Peyer's patch (tissue), 4 donors: Measurements from ENCODE around the gene AASDH.

Experiments used
- POLR2A ChIP-seq, 2 donors: fragments of 450-650 bp; IDR thresholded peaks; one replicate each; pipeline ENCODE4 v1.5.1; 2017; ENCODE audit warnings: antibody characterized with exemption in 2 of 2, mild to moderate bottlenecking in 2 of 2, moderate library complexity in 2 of 2
- TF ChIP-seq, protein P1 (sequence below), 6 experiments: fragments of 450-650 bp in 4 of 6; fragments of 200-600 bp in 2 of 6; sonication (generic) in 1 of 6; IDR thresholded peaks; one replicate each; pipeline ENCODE4 v1.5.1; 2017 to 2019; ENCODE audit warnings: antibody characterized with exemption in 6 of 6, mild to moderate bottlenecking in 3 of 6, moderate library complexity in 1 of 6

DNA sequence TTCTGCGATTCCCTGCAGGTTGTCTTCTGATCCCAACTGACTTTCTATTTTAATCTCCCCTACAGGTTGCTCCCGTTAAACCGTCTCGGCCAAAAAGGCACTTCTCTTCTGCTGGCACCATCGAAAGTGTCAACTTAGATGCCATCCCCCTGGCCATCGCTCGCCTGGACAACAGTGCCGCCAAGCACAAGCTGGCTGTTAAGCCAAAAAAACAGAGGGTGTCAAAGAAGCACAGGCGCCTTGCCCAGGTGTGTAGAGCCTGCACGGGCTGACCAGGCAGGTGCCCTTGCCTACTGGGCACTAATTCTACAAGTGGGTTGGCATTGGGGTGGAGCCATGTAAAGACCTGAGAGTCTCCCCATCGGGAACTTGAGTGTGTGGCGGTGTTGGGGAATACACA lies 74.2 kb downstream of the AASDH start:
- TF ChIP-seq POLR2A (IDR thresholded peaks at IDR 0.05): no peak
- TF ChIP-seq, protein P1, sequence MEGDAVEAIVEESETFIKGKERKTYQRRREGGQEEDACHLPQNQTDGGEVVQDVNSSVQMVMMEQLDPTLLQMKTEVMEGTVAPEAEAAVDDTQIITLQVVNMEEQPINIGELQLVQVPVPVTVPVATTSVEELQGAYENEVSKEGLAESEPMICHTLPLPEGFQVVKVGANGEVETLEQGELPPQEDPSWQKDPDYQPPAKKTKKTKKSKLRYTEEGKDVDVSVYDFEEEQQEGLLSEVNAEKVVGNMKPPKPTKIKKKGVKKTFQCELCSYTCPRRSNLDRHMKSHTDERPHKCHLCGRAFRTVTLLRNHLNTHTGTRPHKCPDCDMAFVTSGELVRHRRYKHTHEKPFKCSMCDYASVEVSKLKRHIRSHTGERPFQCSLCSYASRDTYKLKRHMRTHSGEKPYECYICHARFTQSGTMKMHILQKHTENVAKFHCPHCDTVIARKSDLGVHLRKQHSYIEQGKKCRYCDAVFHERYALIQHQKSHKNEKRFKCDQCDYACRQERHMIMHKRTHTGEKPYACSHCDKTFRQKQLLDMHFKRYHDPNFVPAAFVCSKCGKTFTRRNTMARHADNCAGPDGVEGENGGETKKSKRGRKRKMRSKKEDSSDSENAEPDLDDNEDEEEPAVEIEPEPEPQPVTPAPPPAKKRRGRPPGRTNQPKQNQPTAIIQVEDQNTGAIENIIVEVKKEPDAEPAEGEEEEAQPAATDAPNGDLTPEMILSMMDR (IDR thresholded peaks at IDR 0.05): no peak
